Measurements from ENCODE around the gene DGCR6L.

DNA sequence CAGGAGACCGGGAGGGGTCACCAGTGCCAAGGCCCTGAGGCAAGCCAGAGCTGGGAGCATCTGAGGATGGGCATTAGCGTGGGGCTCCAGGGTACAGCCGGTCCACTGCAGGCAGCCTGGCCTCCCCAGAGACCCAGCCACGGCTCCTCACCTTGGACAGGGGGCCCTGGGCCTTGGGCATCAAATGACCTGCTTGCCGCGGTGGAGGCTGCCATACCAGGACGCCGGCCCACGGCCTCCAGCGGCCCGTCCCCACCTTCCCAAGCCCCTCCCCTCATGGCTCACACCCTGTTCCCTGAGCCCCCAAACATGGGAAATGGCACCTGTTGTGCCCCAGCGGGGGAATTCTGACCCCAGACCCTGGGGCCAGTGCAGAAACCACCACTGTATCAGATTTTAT is 39.0 kb downstream of the DGCR6L start:
- TF ChIP-seq ZNF138 (CRISPR knock-in tag; conservative IDR thresholded peaks at IDR 0.05) = no peak
- TF ChIP-seq, protein P1, sequence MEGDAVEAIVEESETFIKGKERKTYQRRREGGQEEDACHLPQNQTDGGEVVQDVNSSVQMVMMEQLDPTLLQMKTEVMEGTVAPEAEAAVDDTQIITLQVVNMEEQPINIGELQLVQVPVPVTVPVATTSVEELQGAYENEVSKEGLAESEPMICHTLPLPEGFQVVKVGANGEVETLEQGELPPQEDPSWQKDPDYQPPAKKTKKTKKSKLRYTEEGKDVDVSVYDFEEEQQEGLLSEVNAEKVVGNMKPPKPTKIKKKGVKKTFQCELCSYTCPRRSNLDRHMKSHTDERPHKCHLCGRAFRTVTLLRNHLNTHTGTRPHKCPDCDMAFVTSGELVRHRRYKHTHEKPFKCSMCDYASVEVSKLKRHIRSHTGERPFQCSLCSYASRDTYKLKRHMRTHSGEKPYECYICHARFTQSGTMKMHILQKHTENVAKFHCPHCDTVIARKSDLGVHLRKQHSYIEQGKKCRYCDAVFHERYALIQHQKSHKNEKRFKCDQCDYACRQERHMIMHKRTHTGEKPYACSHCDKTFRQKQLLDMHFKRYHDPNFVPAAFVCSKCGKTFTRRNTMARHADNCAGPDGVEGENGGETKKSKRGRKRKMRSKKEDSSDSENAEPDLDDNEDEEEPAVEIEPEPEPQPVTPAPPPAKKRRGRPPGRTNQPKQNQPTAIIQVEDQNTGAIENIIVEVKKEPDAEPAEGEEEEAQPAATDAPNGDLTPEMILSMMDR (IDR thresholded peaks at IDR 0.05) = no peak
- no peak for TF ChIP-seq ZNF232 (CRISPR knock-in tag; IDR thresholded peaks at IDR 0.05)
- TF ChIP-seq, protein P2, sequence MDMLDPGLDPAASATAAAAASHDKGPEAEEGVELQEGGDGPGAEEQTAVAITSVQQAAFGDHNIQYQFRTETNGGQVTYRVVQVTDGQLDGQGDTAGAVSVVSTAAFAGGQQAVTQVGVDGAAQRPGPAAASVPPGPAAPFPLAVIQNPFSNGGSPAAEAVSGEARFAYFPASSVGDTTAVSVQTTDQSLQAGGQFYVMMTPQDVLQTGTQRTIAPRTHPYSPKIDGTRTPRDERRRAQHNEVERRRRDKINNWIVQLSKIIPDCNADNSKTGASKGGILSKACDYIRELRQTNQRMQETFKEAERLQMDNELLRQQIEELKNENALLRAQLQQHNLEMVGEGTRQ (CRISPR knock-in tag; IDR thresholded peaks at IDR 0.05) = no peak

Measured in WTC11 (cell line).